HG02678 (cell line): ENCODE measurements around the gene RBMS3.
"Not testable (repeated sequence)": the region's sequence is repeated elsewhere in the genome, so short reads cannot be mapped to it uniquely, and the experiment has no call there.

Experiments used
- ATAC-seq: cut with Tn5 transposase; IDR thresholded peaks from one replicate; pipeline ENCODE4 v1.9.1; 2021; ENCODE audit warnings: mild to moderate bottlenecking, moderate library complexity; ENCODE audit not compliant: unreplicated experiment

RBMS3 gene

GRCh38 chr3:29972320-29972993 is 691.6 kb downstream of the RBMS3 start:
- ATAC-seq = no peak

GRCh38 chr3:29973763-29974162 is 692.9 kb downstream of the RBMS3 start:
- no peak for ATAC-seq

- ATAC-seq = no peak
Measured at GRCh38 chr3:29976871-29977270, 696.0 kb downstream of the RBMS3 start.

- no peak for ATAC-seq
Measured at GRCh38 chr3:29977360-29977759, 696.5 kb downstream of the RBMS3 start.

- no peak for ATAC-seq
Measured at GRCh38 chr3:29978036-29978435, 697.2 kb downstream of the RBMS3 start.

- no peak for ATAC-seq
Measured at GRCh38 chr3:29991198-29991597, 710.3 kb downstream of the RBMS3 start.

GRCh38 chr3:30002797-30003196 is 721.9 kb downstream of the RBMS3 start:
- ATAC-seq = no peak

GRCh38 chr3:30003741-30004140 is 722.9 kb downstream of the RBMS3 start:
- ATAC-seq = no peak

GRCh38 chr3:30004481-30004880 is 723.6 kb downstream of the RBMS3 start:
- no peak for ATAC-seq

GRCh38 chr3:30006111-30006510 is 725.2 kb downstream of the RBMS3 start:
- no peak for ATAC-seq

GRCh38 chr3:30007668-30008067 is 726.8 kb downstream of the RBMS3 start:
- no peak for ATAC-seq

GRCh38 chr3:30011237-30011803 is 730.4 kb downstream of the RBMS3 start:
- ATAC-seq = no peak

GRCh38 chr3:30012941-30013543 is 732.2 kb downstream of the RBMS3 start:
- no peak for ATAC-seq

GRCh38 chr3:30017901-30018300 is 737.0 kb downstream of the RBMS3 start:
- ATAC-seq = no peak

- no peak for ATAC-seq
Measured at GRCh38 chr3:30020380-30020779, 739.5 kb downstream of the RBMS3 start.

GRCh38 chr3:30024466-30024865 is 743.6 kb downstream of the RBMS3 start:
- ATAC-seq = no peak

- no peak for ATAC-seq
Measured at GRCh38 chr3:30026851-30027250, 746.0 kb downstream of the RBMS3 start.

GRCh38 chr3:30034246-30034991 is 753.5 kb downstream of the RBMS3 start:
- no peak for ATAC-seq

GRCh38 chr3:30035935-30036567 is 755.2 kb downstream of the RBMS3 start:
- no peak for ATAC-seq

- no peak for ATAC-seq
Measured at GRCh38 chr3:30040126-30040525, 759.3 kb downstream of the RBMS3 start.

GRCh38 chr3:30041481-30041880 is 760.6 kb downstream of the RBMS3 start:
- ATAC-seq = not testable (repeated sequence)
